SK-N-DZ (cell line): Measurements from ENCODE around the gene TGFBR3L.
"Not testable (repeated sequence)": the region's sequence is repeated elsewhere in the genome, so short reads cannot be mapped to it uniquely, and the experiment has no call there.

Experiments used
- DNase-seq: peaks from one replicate; pipeline ENCODE4 v3.0.0-alpha.2; 2015; ENCODE audit warnings: low spot score

TGFBR3L gene

DNA sequence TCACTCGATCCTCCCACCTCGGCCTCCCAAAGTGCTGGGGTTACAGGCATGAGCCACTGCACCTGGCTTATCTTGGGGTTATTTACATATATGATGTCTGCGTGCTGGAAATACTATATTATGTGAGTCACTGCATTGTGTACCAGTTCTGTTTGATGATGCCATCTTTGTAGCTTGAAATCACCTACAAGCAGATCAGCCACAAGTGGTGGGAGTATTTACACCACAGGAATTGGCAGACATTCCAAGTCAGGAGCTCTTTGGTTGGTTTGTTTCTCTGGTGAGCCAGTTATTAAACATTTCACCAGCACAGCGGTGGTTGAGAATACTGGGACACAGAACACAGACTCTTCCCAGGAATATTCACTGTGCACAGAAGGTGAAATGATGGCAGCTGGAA lies 33.3 kb downstream of the TGFBR3L start:
- no peak for DNase-seq

DNA sequence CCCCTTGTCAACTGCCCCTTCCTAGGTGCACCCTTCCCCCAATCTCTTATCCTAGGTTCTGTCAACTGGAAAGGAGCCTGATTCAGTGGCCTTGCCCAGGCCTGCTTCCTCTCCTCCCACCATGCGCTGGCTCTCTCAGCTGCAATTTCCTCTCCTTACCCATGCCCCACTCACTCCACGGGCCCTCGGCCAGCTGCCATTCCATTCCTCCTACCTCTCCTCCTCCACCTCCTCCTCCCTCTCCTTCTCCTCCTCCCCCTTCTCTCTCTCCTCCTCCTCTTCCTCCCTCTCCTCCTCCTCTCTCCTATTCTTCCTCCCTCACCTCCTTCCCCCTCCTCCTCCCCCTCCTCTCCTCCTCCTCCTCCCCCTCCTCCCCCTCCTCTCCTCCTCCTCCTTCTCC lies 38.4 kb downstream of the TGFBR3L start:
- no peak for DNase-seq

DNA sequence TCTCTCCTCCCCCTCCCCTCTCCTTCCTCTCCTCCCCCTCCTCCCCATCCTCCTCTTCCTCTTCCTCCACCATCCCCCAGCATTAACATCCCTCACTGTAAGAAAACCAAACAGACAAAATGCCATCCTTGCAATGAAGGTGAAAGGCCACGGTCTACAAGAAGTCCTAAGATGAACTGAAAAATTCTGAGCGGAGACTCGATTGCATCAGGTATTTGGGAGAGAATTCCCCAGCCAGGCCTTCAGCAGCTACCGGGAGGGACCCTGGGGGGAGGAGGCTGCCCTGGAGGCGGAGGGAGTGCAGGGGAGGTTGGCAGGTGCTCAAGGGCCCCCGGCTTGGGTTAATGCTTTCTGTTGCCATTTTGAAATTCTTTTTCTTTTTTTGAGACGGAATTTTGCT lies 38.9 kb downstream of the TGFBR3L start:
- no peak for DNase-seq

DNA sequence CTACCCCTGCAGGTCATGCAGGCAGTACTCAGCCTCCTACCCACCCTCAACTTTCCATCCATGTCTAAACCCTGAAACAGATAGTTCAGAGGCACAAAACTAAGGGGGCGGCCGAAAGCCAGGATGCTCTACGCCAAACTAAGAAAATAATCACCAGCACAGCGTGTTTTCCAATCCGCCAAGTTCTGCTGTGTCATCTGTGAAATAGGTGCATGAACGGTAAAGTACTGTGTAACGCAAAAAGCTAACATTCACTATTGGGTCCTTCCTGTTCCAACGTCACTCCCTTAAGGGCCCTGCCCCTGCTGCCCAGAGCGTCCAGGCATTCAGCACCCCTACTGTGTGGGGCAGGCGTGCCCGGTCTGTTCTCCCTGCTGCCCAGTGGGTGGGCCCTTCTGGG lies 41.1 kb downstream of the TGFBR3L start:
- no peak for DNase-seq

DNA sequence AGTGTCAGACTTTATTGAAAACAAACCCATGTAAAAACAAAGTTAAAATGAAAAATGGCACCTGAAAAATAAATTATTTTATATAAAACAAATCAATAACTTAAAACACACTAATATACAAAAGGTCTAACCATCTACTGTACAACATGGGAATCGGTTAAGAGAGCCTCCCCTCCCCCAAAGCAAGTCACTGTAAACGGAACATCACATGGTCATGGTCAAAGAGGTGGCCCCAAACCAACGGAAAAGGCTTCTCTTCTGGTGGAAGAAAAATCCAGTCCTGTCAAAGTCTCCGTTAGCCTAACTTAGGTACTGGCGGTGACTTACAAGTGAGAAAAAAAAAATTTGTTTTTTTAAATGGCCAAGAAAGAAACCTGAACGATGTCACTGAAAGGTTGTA lies 44.6 kb downstream of the TGFBR3L start:
- no peak for DNase-seq

DNA sequence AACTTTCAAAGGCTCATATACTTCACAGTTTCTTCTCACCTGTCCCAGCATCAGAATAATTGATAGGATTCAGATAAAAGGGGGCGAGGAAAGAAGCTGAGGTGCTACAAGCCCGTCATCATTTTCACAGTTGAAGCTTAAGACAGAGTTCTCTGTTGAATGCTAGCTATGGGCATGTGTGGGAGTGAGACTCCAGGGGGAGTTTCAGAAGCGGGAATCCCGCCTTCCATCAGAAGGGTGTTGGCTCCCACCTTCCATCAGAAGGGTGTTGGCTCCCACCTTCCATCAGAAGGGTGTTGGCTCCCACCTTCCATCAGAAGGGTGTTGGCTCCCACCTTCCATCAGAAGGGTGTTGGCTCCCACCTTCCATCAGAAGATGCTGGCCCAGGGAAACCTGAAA lies 46.5 kb downstream of the TGFBR3L start:
- DNase-seq: not testable (repeated sequence)

DNA sequence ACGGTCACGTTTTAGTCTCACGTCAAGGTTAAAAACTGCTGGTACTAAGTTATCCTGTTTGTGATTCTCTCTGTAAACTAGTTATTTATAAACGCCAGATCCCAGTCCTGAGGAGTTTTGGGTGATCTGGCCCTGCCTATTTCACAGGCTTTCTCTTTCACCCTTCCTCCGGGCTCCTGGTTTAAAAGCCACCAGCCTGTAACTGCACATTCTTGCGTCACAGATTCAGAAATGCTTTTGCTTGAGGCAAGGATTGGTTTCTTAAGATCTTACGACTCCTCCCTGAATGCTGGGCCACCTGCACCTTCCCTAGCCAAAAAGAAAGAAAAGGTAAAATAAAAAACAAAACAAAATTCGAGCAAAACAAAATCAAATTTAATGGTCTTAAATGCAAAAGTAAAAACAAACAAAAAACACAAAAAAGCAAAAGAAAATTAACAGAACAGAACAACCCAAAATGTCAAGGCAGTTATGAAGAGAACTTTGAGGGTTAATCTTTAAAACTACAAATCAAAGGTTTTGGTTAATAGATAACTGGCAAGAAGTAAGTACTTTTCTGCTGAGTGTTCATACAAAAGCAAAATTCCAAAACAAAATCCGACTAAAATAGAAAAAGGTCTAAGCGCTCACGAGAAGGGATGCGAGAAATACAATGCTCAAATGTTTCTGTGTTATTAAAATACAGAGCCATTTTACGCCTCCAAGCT lies 47.4 kb downstream of the TGFBR3L start:
- DNase-seq: no peak

DNA sequence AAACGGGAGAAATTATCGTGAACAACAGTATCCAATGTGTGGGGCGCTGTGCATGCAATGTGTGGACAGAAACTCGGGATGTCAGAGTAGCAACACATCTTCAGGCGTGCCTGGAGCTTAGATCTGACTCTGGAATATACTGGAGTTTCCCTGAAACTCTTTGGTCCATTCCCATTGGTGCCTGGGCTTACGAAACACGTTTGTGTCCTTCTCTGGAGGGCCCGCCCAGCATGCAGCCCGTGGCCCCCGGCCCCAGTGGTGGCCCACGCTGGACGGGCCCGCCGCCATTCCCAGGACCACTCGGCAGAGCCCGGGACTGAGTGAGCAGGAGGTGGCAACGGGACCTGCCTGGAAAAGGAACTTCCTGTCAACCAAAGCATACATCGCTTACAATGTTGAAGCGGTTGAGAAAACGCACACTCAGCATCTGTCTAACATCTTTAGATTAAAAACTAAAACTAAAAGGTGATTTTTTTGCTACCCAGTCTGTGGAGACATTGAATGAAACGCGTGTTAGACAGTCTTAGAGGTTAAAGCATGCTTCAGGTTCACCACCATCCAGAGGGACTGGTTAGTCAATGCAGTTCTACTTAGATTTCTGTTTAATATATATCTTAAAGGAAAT lies 48.1 kb downstream of the TGFBR3L start:
- DNase-seq: no peak

DNA sequence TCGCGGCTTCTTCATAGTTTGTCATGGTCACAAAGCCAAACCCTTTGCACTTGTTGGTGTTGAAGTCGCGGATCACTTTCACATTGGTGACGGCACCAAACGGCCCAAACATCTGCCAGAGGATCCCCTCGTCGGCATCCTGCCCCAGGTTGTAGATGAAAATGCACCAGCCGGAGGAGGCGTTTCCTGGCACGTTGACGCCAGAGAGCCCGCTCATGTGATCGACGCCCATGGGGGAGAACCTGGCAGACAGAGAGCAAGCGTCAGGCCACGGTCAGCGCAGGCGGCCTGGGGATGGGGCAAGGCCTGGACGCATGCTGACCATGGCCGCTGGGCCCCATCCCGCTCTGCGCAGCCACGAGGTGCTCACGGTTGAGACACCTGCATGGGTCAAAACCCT lies 48.9 kb downstream of the TGFBR3L start:
- DNase-seq: no peak

DNA sequence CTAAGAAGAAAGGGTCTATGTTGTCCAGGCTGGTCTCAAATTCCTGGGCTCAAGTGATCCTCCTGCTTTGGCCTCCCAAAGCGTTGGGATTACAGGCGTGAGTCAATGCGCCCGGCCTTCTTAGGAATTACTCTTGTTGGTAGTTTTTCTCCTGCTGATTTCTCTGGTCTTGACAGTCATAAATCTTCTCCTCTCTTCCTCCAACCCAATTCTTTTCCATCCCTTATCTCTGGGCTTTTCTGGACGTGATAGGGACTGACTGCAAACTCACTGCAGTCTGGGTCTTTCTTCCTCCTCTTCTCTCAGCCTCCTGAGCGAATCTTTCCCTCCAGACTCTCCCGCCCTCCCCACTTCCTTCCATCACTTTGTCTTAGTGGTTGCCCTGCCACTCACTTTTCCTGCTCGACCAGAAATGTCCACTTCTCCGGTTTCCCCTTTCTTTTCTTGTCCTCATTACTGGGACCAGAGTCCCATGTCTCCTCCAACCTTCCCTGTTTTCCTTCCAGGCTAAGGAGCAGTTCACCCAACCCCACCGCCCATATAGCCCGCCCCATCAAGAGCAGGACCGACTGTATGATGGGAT lies 50.7 kb downstream of the TGFBR3L start:
- no peak for DNase-seq

DNA sequence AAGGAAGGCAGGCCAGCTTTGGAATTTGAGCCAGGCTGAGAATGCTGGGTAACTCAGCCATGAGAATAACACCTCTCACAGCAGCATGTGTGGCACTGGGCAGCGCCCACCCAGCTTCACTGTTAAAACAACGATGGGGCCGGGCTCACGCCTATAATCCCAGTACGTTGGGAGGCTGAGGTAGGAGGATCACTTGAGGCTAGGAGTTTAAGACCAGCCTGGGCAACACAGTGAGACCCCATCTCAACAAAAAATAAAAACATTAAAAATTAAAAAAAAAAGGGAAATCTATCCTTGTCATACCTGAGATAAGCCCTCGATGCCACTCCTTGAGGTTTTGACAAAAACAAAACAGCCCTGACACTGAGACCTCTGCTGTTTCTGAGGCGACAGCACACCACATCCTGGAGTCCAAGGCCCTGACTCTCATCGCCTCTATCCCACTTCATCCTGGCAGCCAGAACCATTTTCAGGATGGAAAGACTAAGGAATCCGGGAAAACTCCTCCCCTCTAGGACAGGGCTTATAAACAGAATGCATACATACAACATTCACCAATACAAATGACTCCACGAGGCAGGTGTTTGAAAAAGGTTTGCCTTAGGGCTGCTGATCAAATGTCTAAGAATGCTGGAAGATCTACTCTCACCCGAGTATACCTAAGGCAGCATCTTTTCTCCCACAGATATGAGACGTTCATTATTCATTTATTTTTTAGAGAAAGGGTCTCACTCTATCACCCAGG lies 51.5 kb downstream of the TGFBR3L start:
- DNase-seq: no peak

DNA sequence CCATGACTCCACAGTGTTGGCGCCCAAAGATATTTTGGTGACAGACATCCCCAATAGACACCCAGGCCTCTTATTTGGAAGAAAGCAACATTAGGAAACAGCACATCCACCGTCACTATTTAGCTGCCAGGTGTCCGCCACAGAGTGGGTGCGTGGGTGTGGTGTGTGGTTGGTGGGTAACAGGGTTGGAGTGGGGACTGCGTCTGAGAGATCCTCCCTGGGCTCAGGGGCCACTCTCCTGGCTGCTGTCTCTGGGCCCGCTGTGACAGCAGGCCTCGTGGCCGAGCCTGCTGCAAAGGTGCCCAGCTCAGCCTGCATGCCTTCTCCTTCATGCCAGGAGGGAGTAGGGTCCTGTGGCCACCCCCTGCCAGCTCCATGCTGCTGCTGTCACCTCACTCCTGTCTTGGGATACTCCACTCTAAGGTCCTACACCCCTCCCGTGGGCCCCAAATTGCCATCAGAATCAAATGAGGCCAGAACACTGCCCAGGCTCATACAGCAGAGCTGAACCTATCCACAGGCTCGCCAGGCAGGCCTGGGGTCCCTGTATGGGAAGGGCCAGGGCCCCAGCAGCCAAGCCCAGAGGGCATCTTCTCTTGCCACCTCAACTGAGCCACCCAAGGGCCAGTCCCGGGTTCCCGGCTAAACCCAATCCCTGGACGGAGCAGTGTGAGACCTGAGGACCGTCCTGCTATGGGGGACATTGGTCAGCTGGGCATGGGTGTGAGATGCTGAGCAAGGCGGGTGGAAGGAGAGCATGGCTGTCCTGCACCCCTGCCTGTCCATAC lies 53.6 kb downstream of the TGFBR3L start:
- DNase-seq: no peak
